ENCODE measurements around the gene TDRD10.

DNA sequence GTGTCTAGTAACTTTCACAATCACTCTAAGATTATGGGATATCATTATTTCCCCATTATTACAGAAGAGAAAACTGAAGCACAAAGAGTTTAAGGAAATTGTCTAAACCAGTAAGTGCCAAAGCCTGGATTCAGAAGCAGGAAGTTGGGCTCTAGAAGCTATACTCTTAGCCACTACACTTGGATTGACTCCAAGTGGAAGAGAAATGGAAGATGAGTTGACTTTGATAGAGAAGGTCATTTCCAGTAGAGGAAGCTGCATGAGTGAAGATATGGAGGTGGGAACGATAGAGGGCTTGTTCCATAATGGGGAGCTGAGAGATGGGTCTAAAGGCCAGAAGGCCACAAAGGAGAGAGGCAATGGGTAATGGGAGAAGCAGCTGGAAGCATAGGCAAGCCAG is 11.7 kb upstream of the TDRD10 start:
- TF ChIP-seq CTCF (conservative IDR thresholded peaks at IDR 0.05; ENCODE audit: low read depth, low read length) (no peak), EZH2phosphoT487 (IDR thresholded peaks at IDR 0.05; ENCODE audit: borderline replicate concordance, low read length) (no peak)
